ENCODE results near the gene OTUB2.
A peak's percentile ranks its signal among the peaks of the same experiment; 100 is the strongest.

Gene OTUB2

DNA sequence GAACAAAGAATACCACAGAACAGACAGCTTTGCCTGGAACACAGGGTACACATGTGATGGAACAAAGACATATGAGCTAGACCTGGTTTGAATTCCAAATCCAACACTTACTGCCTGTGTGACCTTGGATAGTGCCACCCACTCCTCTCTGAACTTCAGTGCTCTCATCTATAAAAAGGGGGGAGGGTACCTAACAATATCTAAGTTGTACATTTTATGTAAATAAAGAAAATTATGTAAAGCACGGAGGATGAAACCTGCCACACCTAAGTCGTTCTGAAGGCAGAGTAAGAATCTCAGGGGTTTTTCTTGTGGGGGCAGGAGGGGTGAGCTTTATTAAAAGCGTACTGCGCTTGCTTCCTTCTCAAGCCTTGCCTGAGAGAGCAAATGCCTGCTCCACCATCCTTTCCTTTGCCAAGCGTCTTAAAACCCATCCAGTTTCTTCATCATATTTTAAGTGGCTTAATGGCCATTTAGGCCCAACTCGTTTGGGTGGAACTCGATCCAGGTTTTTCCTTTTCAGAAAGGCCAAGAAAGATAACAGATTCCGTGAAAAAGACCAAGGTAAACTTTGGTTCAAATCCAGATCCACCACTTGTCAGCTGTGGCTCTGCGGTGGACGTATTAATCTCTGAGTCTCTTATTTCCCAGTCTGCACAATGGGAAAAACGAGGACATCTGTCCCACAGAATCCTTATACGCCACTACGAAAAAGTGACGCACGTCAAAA, 53.9 kb downstream of the OTUB2 start:
- H3K27ac ChIP-seq (ENCODE audit: low read depth, low read length), result no peak overlapping the region
- H2AFZ ChIP-seq (ENCODE audit: insufficient read depth, low read length, poor library complexity), result no peak overlapping the region
- peak overlapping the region; percentile 89 for H3K4me2 ChIP-seq (ENCODE audit: low read length)
- H2BK12ac ChIP-seq (ENCODE audit: low read length), result no peak overlapping the region
- peak overlapping the region; percentile 56 for H3K4ac ChIP-seq (ENCODE audit: low read depth, low read length)
- no peak overlapping the region for H2BK5ac ChIP-seq (ENCODE audit: low read depth, low read length, poor library complexity)
- H3K36me3 ChIP-seq (ENCODE audit: control insufficient read depth in 1 of 2, insufficient read depth in 2 of 2, low read length in 2 of 2), result peaks cover 3 to 14% of the 10 kb centered on the region in 2 experiments
- no peaks in the 10 kb centered on the region for H3K9me3 ChIP-seq (ENCODE audit: insufficient read depth, low read depth, low read length)
- peak overlapping the region; percentile 70 for H4K8ac ChIP-seq (ENCODE audit: low read depth, low read length)
- no peak for DNase-seq
- no peak overlapping the region for H4K12ac ChIP-seq (ENCODE audit: low read depth, low read length)
- H4K91ac ChIP-seq (ENCODE audit: low read depth, low read length), result no peak overlapping the region
- no peak overlapping the region for H2AK5ac ChIP-seq (ENCODE audit: low read length)
- no peak overlapping the region for H3K14ac ChIP-seq (ENCODE audit: low read length)
- H3K79me2 ChIP-seq (ENCODE audit: control insufficient read depth, insufficient read depth, low read length, poor library complexity), result peaks cover 13% of the 10 kb centered on the region
- H3K9ac ChIP-seq (ENCODE audit: low read length), result peak overlapping the region; percentile 91
- no peak overlapping the region for H3K23ac ChIP-seq (ENCODE audit: low read length)
- no peak overlapping the region for H3K18ac ChIP-seq (ENCODE audit: low read length)
- WGBS (ENCODE audit: extremely low coverage, insufficient coverage, insufficient read length), result no CpG with 5 or more reads among the region's 15 CpGs
- H3K27me3 ChIP-seq (ENCODE audit: insufficient read depth, low read length), result no peaks in the 10 kb centered on the region
- peaks cover 4% of the 10 kb centered on the region for H3K79me1 ChIP-seq (ENCODE audit: low read length)
- H3K4me1 ChIP-seq (ENCODE audit: control insufficient read depth in 1 of 2, insufficient read depth in 2 of 2, low read length in 2 of 2), result peaks cover 0 to 7% of the 10 kb centered on the region in 2 experiments
- H2BK120ac ChIP-seq (ENCODE audit: insufficient read depth, low read length, poor library complexity), result no peak overlapping the region
- peak overlapping the region; percentile 93 for H3K4me3 ChIP-seq (ENCODE audit: low read depth, low read length)

DNA sequence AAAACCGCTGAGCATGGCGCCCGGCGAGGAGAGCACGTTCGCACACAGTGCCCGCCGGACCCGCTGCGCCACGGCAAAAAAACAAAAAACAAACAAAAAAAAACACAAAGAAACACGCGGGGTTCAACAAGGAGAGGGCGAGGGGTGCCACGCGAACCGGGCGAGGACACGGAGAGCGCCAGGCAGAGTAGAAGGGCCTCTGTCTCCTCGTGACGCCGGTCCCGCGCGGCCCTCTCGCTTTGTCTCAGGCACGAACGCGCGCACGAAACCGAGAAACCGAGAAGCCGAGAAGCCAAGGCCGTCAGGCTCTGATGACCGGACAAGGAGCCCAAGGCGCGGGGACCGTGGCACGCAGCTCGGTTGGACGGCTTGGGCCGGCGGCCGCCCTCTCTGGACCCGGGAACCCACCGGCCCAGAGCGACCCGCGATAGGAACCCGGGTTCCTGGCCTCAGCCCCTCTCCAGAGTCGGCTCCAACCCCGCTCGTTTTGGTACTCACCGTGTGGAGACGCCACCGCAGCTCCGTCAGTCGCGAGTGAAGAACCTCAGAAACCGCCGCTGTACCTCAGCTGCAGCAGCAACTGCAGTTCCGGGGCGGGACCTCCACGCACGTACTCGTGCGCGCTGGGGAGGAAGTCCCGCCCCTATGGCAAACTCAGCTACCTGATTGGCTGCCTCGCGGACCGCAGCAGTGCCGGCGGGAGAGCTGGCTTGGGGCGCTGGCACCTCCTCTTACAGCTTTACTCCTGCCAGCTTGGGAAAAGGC, 54.7 kb downstream of the OTUB2 start, which contains the start of the genes DDX24 and IFI27L1:
Gene DDX24 (minus strand): TSS at position 582 of the 765 bp plus-strand sequence. CDS start 1,460 bp downstream, outside the sequence.
Gene IFI27L1 (plus strand): TSS at position 690 of the 765 bp plus-strand sequence. CDS start 15,628 bp downstream, outside the sequence.
- no CpG with 5 or more reads among the region's 77 CpGs for WGBS (ENCODE audit: extremely low coverage, insufficient coverage, insufficient read length)
- Histone ChIP-seq H3K9ac (ENCODE audit: low read length) (peak within 1 kb of the TSS; percentile 91), H3K4me2 (ENCODE audit: low read length) (peak within 1 kb of the TSS; percentile 89)

GRCh38 chr14:94081386-94081820, 55.3 kb downstream of the OTUB2 start:
- Histone ChIP-seq H3K23ac (ENCODE audit: low read length) (no peak overlapping the region), H3K79me1 (ENCODE audit: low read length) (peaks cover 4% of the 10 kb centered on the region), H3K9ac (ENCODE audit: low read length) (peak overlapping the region; percentile 84), H3K4me1 (ENCODE audit: control insufficient read depth in 1 of 2, insufficient read depth in 2 of 2, low read length in 2 of 2) (peaks cover 0 to 7% of the 10 kb centered on the region in 2 experiments), H4K12ac (ENCODE audit: low read depth, low read length) (peak overlapping the region; percentile 7), H4K8ac (ENCODE audit: low read depth, low read length) (peak overlapping the region; percentile 13), H3K18ac (ENCODE audit: low read length) (no peak overlapping the region), H3K4ac (ENCODE audit: low read depth, low read length) (peak overlapping the region; percentile 1), H4K91ac (ENCODE audit: low read depth, low read length) (peak overlapping the region; percentile 37), H2BK5ac (ENCODE audit: low read depth, low read length, poor library complexity) (no peak overlapping the region), H3K4me2 (ENCODE audit: low read length) (peak overlapping the region; percentile 76), H3K14ac (ENCODE audit: low read length) (peak overlapping the region; percentile 1), H3K27ac (ENCODE audit: low read depth, low read length) (no peak overlapping the region), H3K4me3 (ENCODE audit: low read depth, low read length) (peak overlapping the region; percentile 77), H2BK120ac (ENCODE audit: insufficient read depth, low read length, poor library complexity) (no peak overlapping the region), H2BK12ac (ENCODE audit: low read length) (no peak overlapping the region), H2AK5ac (ENCODE audit: low read length) (no peak overlapping the region), H3K36me3 (ENCODE audit: control insufficient read depth in 1 of 2, insufficient read depth in 2 of 2, low read length in 2 of 2) (peaks cover 3 to 14% of the 10 kb centered on the region in 2 experiments), H2AFZ (ENCODE audit: insufficient read depth, low read length, poor library complexity) (peak overlapping the region; percentile 77), H3K79me2 (ENCODE audit: control insufficient read depth, insufficient read depth, low read length, poor library complexity) (peaks cover 13% of the 10 kb centered on the region), H3K27me3 (ENCODE audit: insufficient read depth, low read length) (no peaks in the 10 kb centered on the region), H3K9me3 (ENCODE audit: insufficient read depth, low read depth, low read length) (no peaks in the 10 kb centered on the region)
- WGBS (ENCODE audit: extremely low coverage, insufficient coverage, insufficient read length), result no CpG with 5 or more reads among the region's 19 CpGs
- peak in 1 of 2 donors; percentile 24 for DNase-seq

More for the DNA sequence above, 54.7 kb downstream of the OTUB2 start, which contains the start of the genes DDX24 and IFI27L1:
- peaks cover 13% of the 10 kb centered on the region for H3K79me2 ChIP-seq (ENCODE audit: control insufficient read depth, insufficient read depth, low read length, poor library complexity)
- peak within 1 kb of the TSS; percentile 93 for H3K4me3 ChIP-seq (ENCODE audit: low read depth, low read length)
- no peaks in the 10 kb centered on the region for H3K27me3 ChIP-seq (ENCODE audit: insufficient read depth, low read length)
- peaks cover 3 to 14% of the 10 kb centered on the region in 2 experiments for H3K36me3 ChIP-seq (ENCODE audit: control insufficient read depth in 1 of 2, insufficient read depth in 2 of 2, low read length in 2 of 2)
- H3K9me3 ChIP-seq (ENCODE audit: insufficient read depth, low read depth, low read length), result no peaks in the 10 kb centered on the region
- H4K91ac ChIP-seq (ENCODE audit: low read depth, low read length), result peak within 1 kb of the TSS; percentile 91
- H2BK12ac ChIP-seq (ENCODE audit: low read length), result no peak within 1 kb of the TSS
- no peak within 1 kb of the TSS for H3K23ac ChIP-seq (ENCODE audit: low read length)
- H4K12ac ChIP-seq (ENCODE audit: low read depth, low read length), result peak within 1 kb of the TSS; percentile 20
- peak within 1 kb of the TSS; percentile 56 for H3K4ac ChIP-seq (ENCODE audit: low read depth, low read length)
- DNase-seq, result peak; percentile 91 to 95
- peak within 1 kb of the TSS; percentile 70 for H4K8ac ChIP-seq (ENCODE audit: low read depth, low read length)
- H2AK5ac ChIP-seq (ENCODE audit: low read length), result peak within 1 kb of the TSS; percentile 0
- H2BK120ac ChIP-seq (ENCODE audit: insufficient read depth, low read length, poor library complexity), result peak within 1 kb of the TSS; percentile 75
- peak within 1 kb of the TSS; percentile 95 for H2AFZ ChIP-seq (ENCODE audit: insufficient read depth, low read length, poor library complexity)
- H3K27ac ChIP-seq (ENCODE audit: low read depth, low read length), result peak within 1 kb of the TSS; percentile 36
- peak within 1 kb of the TSS; percentile 65 for H2BK5ac ChIP-seq (ENCODE audit: low read depth, low read length, poor library complexity)
- peaks cover 0 to 7% of the 10 kb centered on the region in 2 experiments for H3K4me1 ChIP-seq (ENCODE audit: control insufficient read depth in 1 of 2, insufficient read depth in 2 of 2, low read length in 2 of 2)
- peak within 1 kb of the TSS; percentile 94 for H3K14ac ChIP-seq (ENCODE audit: low read length)
- H3K79me1 ChIP-seq (ENCODE audit: low read length), result peaks cover 4% of the 10 kb centered on the region
- peak within 1 kb of the TSS; percentile 9 for H3K18ac ChIP-seq (ENCODE audit: low read length)

DNA sequence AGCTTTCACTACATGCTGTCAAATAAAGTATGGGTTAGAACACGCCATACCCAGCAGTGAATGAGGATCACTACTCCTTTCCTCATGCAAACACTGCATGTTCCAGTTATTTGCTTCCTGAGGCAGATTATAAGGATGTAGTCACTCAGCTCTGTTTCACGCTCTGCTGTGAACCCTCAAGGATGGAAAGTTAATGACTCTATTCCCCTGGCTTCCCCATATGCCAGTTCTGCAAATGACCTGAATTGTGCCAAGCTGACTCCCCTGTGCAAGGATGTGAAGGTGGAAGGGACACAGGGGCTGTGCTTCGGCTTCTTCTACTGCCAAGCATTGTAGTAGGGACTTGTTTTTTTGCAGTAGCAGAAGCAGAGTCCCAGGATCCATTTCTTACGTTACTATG, 61.8 kb downstream of the OTUB2 start:
- DNase-seq, result no peak
- Histone ChIP-seq H3K14ac (ENCODE audit: low read length) (no peak overlapping the region), H3K36me3 (ENCODE audit: control insufficient read depth in 1 of 2, insufficient read depth in 2 of 2, low read length in 2 of 2) (no peaks in the 10 kb centered on the region), H3K4me1 (ENCODE audit: control insufficient read depth in 1 of 2, insufficient read depth in 2 of 2, low read length in 2 of 2) (no peaks in the 10 kb centered on the region), H3K79me1 (ENCODE audit: low read length) (no peaks in the 10 kb centered on the region), H4K12ac (ENCODE audit: low read depth, low read length) (no peak overlapping the region), H3K9me3 (ENCODE audit: insufficient read depth, low read depth, low read length) (no peaks in the 10 kb centered on the region), H2AK5ac (ENCODE audit: low read length) (no peak overlapping the region), H2BK12ac (ENCODE audit: low read length) (no peak overlapping the region), H2BK5ac (ENCODE audit: low read depth, low read length, poor library complexity) (no peak overlapping the region), H4K91ac (ENCODE audit: low read depth, low read length) (no peak overlapping the region), H3K18ac (ENCODE audit: low read length) (no peak overlapping the region), H3K79me2 (ENCODE audit: control insufficient read depth, insufficient read depth, low read length, poor library complexity) (no peaks in the 10 kb centered on the region), H3K9ac (ENCODE audit: low read length) (no peak overlapping the region), H3K27ac (ENCODE audit: low read depth, low read length) (no peak overlapping the region), H3K4ac (ENCODE audit: low read depth, low read length) (no peak overlapping the region), H2AFZ (ENCODE audit: insufficient read depth, low read length, poor library complexity) (no peak overlapping the region), H2BK120ac (ENCODE audit: insufficient read depth, low read length, poor library complexity) (no peak overlapping the region), H3K4me3 (ENCODE audit: low read depth, low read length) (no peak overlapping the region), H3K27me3 (ENCODE audit: insufficient read depth, low read length) (no peaks in the 10 kb centered on the region), H4K8ac (ENCODE audit: low read depth, low read length) (no peak overlapping the region), H3K23ac (ENCODE audit: low read length) (no peak overlapping the region), H3K4me2 (ENCODE audit: low read length) (no peak overlapping the region)
- WGBS (ENCODE audit: extremely low coverage, insufficient coverage, insufficient read length), result no CpG with 5 or more reads among the region's 4 CpGs

Measured in trophoblast cell (in vitro differentiated cells and primary cell).